ENCODE measurements around the gene USP21. TPM values are rescaled to one million over a fixed set of nuclear protein-coding genes. Genes with fewer than 3 reads are reported as not detected.

The USP21 gene
- total RNA-seq, 2 experiments from 2014 or later = 36.0 to 40.8 TPM

DNA sequence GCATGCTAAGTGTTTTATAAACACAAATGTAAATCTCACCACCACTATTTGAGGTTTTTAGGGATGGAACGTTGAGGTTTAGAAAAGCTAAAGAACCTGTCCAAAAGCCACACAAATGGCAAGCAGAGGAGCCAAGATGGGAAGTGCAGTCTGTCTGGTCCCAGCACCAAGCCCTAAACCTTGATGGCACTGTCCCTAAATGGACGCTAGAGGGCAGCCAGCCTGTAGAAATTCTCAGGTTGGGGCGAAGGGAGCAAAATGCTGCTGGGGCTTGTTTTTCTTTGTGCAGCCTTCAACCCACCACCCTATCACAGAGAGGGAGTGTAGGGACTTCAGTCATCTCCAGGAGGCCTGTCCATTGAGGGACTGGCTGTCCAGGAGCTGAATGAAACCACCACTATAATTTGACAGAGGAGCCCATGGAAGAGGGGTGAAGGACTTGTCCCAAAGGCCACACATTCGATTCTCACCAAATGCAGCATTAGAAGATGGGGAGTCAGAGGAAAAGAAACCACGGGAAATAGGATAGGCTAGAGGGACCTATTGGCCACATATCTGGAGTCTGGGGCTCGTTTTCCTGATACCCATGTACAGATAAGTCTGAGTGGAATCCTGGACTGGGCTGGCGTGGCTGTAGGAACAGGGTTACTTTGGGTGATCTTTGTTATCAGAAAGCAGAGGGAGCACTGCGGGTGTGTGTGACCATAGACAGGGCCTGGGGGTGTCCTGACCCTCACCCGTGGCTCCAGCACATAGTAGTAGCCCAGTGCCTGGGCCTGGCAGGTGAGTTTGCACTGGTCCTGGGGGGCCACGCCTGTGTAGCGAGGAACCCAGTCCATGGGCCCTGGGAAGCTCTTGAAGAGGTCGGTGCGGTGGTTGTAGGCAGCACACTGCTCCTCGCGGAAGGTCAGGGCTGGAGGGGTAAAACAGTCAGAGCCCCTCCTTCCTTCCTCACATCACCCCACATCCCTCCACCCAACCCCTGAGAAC, 33.5 kb downstream of the USP21 start:
- DNase-seq (peak; percentile 82), ATAC-seq (peak; percentile 94)
- Mint-ChIP-seq H3K4me1 (peaks cover 42% of the 10 kb centered on the region), H3K9me3 (ENCODE audit: low read depth) (no peaks in the 10 kb centered on the region), H3K36me3 (peaks cover 1% of the 10 kb centered on the region), H3K4me3 (no peak overlapping the region), H3K27ac (peak overlapping the region; percentile 83), H3K27me3 (no peaks in the 10 kb centered on the region)
- CTCF ChIA-PET = interaction anchor here (0.7 to 7.0 kb wide), 21 partner anchors 11 to 449 kb away, joined by 3 to 77 read pairs (median 4); partner anchors contain the start of genes B4GALT3, NDUFS2, PPOX and TOMM40L

DNA sequence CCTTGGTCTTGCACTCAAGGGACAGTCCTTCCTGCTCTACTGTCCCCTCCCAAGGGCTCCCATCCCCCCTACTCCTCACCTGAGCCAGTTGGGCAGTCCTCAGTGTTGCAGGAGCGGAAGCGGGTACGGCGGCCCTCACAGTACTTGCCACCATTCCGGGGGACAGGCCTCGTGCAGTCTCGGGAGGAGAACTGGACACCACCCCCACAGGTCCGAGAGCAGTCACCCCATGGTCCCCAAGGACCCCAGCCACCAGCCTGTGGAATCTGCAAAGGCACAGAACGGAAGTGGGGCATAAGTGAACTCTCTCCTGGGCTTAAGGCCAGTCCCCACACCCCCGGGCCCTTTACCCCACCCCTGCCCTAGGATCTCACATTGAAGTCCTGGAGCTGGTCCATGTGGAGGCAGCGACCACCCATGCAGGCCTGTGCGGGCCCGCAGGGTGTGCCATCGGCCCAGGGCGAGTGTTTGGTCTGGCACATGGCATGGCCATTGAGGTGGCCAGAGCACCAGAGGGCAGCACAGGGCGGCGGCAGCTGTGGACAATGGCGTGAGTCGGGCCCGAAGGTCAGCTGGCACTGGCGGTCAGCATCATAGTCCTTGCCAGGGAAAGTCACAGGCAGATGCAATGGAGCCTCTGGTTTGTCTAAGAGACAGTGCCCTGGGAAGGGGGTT, 34.4 kb downstream of the USP21 start:
- H3K36me3 Mint-ChIP-seq = no peaks in the 10 kb centered on the region
- no peaks in the 10 kb centered on the region for H3K27me3 Mint-ChIP-seq
- CTCF ChIA-PET = interaction anchor here (0.9 to 7.0 kb wide), 10 partner anchors 7 to 198 kb away, joined by 3 to 77 read pairs (median 12); partner anchors contain the start of genes NDUFS2, PPOX and TOMM40L
- H3K4me3 Mint-ChIP-seq = no peak overlapping the region
- H3K4me1 Mint-ChIP-seq = peaks cover 38% of the 10 kb centered on the region
- no peak overlapping the region for H3K27ac Mint-ChIP-seq
- no peak for DNase-seq
- no peak for ATAC-seq
- no peaks in the 10 kb centered on the region for H3K9me3 Mint-ChIP-seq (ENCODE audit: low read depth)

DNA sequence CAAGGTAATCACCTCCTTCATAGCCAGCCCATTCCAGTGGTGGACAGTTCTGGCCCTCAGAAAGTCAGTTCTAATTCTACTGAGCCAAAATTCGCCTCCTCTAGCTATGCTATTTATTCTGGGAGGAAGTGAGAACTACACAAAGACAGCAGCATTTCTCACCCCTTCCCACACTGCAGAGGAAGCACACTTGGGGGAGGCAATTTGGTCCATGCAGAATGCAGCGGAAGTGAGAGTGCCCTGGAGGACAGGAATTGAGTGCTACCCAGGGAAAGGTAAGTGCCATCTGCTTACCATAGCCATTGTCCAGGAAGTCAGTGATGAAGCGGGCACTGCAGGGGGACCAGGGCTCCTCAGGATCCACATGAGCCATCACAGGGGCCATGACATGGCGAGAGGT, 35.9 kb downstream of the USP21 start:
- no peaks in the 10 kb centered on the region for H3K9me3 Mint-ChIP-seq (ENCODE audit: low read depth)
- ATAC-seq (no peak), DNase-seq (no peak)
- no peaks in the 10 kb centered on the region for H3K27me3 Mint-ChIP-seq
- CTCF ChIA-PET = interaction anchor here (1.5 to 7.0 kb wide), 5 partner anchors 8 to 187 kb away, joined by 5 to 77 read pairs (median 23); partner anchors contain the start of genes NDUFS2 and TOMM40L
- H3K4me3 Mint-ChIP-seq = no peak overlapping the region
- peak overlapping the region; percentile 61 for H3K27ac Mint-ChIP-seq
- H3K4me1 Mint-ChIP-seq = peaks cover 43% of the 10 kb centered on the region
- no peaks in the 10 kb centered on the region for H3K36me3 Mint-ChIP-seq

- H3K27ac Mint-ChIP-seq = no peak overlapping the region
- no peak overlapping the region for H3K4me3 Mint-ChIP-seq
- H3K36me3 Mint-ChIP-seq = no peaks in the 10 kb centered on the region
- DNase-seq (no peak), ATAC-seq (no peak)
- no peaks in the 10 kb centered on the region for H3K9me3 Mint-ChIP-seq (ENCODE audit: low read depth)
- H3K27me3 Mint-ChIP-seq = no peaks in the 10 kb centered on the region
- CTCF ChIA-PET = interaction anchor here (7.0 kb wide), 1 partner anchor 7 kb away, joined by 58 read pairs; the partner anchor contains the start of gene NDUFS2
- peaks cover 52% of the 10 kb centered on the region for H3K4me1 Mint-ChIP-seq
These were observed 36.8 kb downstream of the USP21 start for GRCh38 chr1:161196111-161196510.

DNA sequence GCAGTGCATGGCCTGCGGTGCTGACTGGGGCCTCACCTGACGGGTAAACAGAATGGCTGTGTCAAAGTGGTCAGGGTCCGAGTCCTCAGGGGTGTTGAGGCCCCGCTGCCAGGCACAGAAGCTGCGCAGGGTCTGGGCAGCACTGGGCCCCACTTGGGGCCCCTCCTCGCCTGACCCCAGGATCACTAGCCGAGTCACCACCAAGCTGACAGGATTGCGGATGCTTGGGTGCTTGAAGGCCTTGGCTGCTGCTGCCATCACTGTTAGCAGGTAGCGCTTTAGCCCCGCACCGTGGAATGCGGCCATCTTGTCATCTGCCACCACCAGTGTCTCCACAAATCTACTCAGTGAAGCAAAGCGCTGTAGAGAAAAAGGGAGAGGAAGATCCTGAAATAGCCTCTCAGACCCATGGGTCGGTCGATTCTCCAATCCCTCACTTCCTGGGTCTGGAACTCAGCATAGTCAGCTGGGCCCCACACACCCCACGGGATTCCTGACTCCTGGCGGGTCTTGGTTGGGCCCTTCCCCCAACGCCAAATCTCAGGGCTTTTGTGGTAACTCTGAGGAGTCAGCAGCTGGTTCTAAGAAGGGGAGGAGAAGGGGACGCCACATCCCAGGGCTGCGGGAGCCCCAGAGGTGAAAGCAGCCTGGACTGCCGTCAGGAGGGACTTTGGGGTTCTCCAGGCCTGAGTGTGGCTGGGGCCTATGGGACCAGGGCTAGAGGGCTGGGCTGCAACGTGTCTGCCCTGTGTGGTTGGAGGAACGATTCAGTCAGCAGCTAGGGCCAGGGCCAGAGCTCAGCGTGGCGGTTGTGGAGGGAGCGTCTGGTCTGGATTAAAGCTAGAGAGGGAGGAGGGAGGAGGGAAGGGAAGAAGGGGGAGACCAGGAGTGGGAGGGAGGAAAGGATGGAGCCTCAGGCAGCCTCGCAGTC, 37.5 kb downstream of the USP21 start:
- Mint-ChIP-seq H3K27me3 (no peaks in the 10 kb centered on the region), H3K4me3 (no peak overlapping the region), H3K27ac (no peak overlapping the region), H3K4me1 (peaks cover 59% of the 10 kb centered on the region), H3K9me3 (ENCODE audit: low read depth) (no peaks in the 10 kb centered on the region), H3K36me3 (no peaks in the 10 kb centered on the region)
- ATAC-seq = no peak
- CTCF ChIA-PET = interaction anchor here (2.3 kb wide), 1 partner anchor 29 kb away, joined by 6 read pairs; the partner anchor contains the start of gene TOMM40L
- no peak for DNase-seq

- CTCF ChIA-PET = interaction anchor here (1.0 to 2.3 kb wide), 2 partner anchors 28 to 32 kb away, joined by 3 to 6 read pairs; partner anchors contain the start of genes PPOX and TOMM40L
- Mint-ChIP-seq H3K27ac (no peak overlapping the region), H3K36me3 (peaks cover 2% of the 10 kb centered on the region), H3K4me1 (peaks cover 53% of the 10 kb centered on the region), H3K4me3 (no peak overlapping the region), H3K9me3 (ENCODE audit: low read depth) (no peaks in the 10 kb centered on the region), H3K27me3 (no peaks in the 10 kb centered on the region)
- ATAC-seq (no peak), DNase-seq (no peak)
These were observed 38.4 kb downstream of the USP21 start for GRCh38 chr1:161197560-161198193.

DNA sequence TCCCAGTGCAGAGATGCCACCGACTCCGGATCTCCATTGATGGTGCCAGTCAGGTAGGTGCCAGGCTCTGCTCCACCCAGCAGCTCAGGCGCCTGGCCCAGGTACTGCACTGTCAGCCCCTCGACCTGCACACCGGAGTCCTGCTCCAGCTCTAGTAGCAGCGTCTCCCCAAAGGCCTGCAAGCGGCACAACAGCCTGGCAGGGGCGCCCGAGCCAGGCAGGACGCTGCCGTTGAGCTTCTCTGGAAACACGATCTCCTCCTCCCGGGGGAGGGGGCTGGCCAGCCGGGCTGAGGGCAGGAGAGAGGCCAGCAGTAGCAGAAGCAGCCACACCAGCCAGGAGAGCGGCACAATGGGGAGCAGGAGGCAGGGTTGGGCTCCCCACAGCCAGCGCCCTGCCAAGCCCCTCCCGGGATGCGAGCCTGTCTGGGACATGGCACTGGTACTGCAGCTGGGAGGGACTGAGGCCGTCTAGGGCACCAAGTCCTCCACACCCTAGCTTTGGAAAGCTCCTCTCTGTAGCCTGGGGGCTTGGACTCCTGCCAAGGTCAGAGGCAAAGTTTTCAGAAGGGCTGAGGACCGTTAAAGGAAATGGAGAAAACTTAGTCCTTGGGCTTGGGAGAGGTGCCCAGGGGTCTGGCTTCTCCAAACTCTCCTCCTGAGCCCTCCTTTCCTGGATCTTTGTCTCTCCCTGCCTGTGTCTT, 39.0 kb downstream of the USP21 start:
- CTCF ChIA-PET = interaction anchor here (0.9 to 2.3 kb wide), 5 partner anchors 17 to 183 kb away, joined by 3 to 6 read pairs (median 3); partner anchors contain the start of genes PPOX and TOMM40L
- H3K27ac Mint-ChIP-seq = no peak overlapping the region
- peaks cover 54% of the 10 kb centered on the region for H3K4me1 Mint-ChIP-seq
- no peak overlapping the region for H3K4me3 Mint-ChIP-seq
- no peaks in the 10 kb centered on the region for H3K9me3 Mint-ChIP-seq (ENCODE audit: low read depth)
- DNase-seq (no peak), ATAC-seq (no peak)
- H3K27me3 Mint-ChIP-seq = no peaks in the 10 kb centered on the region
- peaks cover 4% of the 10 kb centered on the region for H3K36me3 Mint-ChIP-seq

- Mint-ChIP-seq H3K4me1 (peaks cover 60% of the 10 kb centered on the region), H3K9me3 (ENCODE audit: low read depth) (no peaks in the 10 kb centered on the region), H3K27me3 (no peaks in the 10 kb centered on the region), H3K4me3 (no peak within 1 kb of the TSS), H3K27ac (peak within 1 kb of the TSS; percentile 95), H3K36me3 (peaks cover 9% of the 10 kb centered on the region)
- no peak for ATAC-seq
- no peak for DNase-seq
- CTCF ChIA-PET = interaction anchor here (0.9 to 2.3 kb wide), 6 partner anchors 18 to 183 kb away, joined by 3 to 6 read pairs (median 3); partner anchors contain the start of genes PPOX and TOMM40L
These were observed 39.7 kb downstream of the USP21 start, which contains the start of gene ADAMTS4 for GRCh38 chr1:161198897-161199431. Gene ADAMTS4, minus strand, starts transcription at chr1:161199054. Its CDS starts 427 bp downstream, at chr1:161198627.

DNA sequence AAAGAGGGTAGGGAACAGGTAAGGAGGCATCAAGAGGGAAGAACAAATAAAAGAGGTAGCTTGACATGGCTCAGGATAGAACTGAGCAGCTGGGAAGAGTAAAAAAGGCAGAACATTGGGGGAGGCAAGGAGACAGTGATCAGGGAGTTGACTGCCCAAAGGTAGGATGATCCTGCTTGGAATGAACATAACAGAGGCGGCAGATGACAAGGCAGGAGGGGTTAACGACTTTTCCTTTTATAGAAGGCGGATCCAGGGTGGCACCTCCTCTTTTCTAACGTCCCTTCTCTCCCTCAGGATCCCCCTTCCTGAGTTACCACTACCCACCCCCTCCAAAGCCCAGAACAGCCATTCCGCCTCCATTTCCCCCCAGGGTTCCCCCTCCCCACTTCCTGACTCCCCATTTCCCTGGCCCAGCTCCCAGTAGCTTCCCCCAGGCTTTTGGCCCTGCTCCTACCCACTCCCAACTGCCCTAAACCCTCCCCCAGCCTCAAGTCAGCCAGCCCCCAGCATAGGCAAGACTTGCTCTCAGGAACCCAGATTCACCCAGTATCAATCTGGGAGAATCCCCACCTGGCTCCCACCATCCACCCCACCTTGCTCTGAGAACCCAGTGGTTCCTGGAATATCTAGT, 40.3 kb downstream of the USP21 start:
- no peak for DNase-seq
- CTCF ChIA-PET = interaction anchor here (1.0 to 3.9 kb wide), 4 partner anchors 14 to 107 kb away, joined by 3 to 14 read pairs (median 4); partner anchors contain the start of genes PPOX and TOMM40L
- Mint-ChIP-seq H3K4me1 (peaks cover 64% of the 10 kb centered on the region), H3K36me3 (peaks cover 15% of the 10 kb centered on the region), H3K27ac (peak overlapping the region; percentile 95), H3K9me3 (ENCODE audit: low read depth) (no peaks in the 10 kb centered on the region), H3K4me3 (no peak overlapping the region), H3K27me3 (no peaks in the 10 kb centered on the region)
- no peak for ATAC-seq

- Mint-ChIP-seq H3K4me1 (peaks cover 62% of the 10 kb centered on the region), H3K27me3 (no peaks in the 10 kb centered on the region), H3K36me3 (peaks cover 21% of the 10 kb centered on the region), H3K4me3 (no peak overlapping the region), H3K9me3 (ENCODE audit: low read depth) (no peaks in the 10 kb centered on the region), H3K27ac (peak overlapping the region; percentile 95)
- DNase-seq (no peak), ATAC-seq (no peak)
- CTCF ChIA-PET = interaction anchor here (1.0 to 7.0 kb wide), 9 partner anchors 8 to 182 kb away, joined by 3 to 89 read pairs (median 23); partner anchors contain the start of genes APOA2, B4GALT3, PPOX and TOMM40L
These were observed 41.2 kb downstream of the USP21 start for GRCh38 chr1:161200421-161200991.
